DND-41 (cell line): Measurements from ENCODE around the gene MATN1.

Experiments used
- EZH2 ChIP-seq: IDR thresholded peaks from 3 replicates; pipeline ENCODE4 v1.6.1; 2012; ENCODE audit warnings: borderline replicate concordance, low read depth, mild to moderate bottlenecking, moderate library complexity, low read length, inconsistent platforms; ENCODE audit not compliant: severe bottlenecking
- TF ChIP-seq, protein P1 (sequence below): IDR thresholded peaks from 2 replicates; pipeline ENCODE4 v1.5.1; 2012; ENCODE audit warnings: borderline replicate concordance, low read length, moderate library complexity, mild to moderate bottlenecking; ENCODE audit not compliant: poor library complexity, severe bottlenecking; ENCODE audit errors: extremely low read depth

DNA sequence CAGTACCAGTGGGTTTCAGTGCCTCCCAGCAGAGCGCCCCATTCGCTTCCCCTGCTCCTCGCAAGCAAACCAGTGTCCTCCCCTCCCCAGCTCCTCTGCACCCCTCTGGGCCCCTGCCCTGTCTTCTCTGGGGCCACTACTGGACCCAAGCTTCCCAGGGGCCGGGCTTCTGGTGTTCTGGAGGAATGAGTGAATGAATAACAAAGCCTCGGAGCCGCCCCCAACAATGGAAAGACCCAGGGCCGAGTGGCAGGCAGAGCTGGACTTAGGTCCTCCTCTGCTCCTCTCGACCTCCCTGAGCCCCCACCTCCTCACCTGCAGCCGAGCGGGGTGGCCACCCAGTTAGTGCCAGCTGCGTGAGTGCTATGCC is 37.6 kb downstream of the MATN1 start:
- TF ChIP-seq, protein P1, sequence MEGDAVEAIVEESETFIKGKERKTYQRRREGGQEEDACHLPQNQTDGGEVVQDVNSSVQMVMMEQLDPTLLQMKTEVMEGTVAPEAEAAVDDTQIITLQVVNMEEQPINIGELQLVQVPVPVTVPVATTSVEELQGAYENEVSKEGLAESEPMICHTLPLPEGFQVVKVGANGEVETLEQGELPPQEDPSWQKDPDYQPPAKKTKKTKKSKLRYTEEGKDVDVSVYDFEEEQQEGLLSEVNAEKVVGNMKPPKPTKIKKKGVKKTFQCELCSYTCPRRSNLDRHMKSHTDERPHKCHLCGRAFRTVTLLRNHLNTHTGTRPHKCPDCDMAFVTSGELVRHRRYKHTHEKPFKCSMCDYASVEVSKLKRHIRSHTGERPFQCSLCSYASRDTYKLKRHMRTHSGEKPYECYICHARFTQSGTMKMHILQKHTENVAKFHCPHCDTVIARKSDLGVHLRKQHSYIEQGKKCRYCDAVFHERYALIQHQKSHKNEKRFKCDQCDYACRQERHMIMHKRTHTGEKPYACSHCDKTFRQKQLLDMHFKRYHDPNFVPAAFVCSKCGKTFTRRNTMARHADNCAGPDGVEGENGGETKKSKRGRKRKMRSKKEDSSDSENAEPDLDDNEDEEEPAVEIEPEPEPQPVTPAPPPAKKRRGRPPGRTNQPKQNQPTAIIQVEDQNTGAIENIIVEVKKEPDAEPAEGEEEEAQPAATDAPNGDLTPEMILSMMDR: no peak
- TF ChIP-seq EZH2: no peak
